Osteoblast (primary cell): ENCODE results near the gene VMP1. TPM values are rescaled to one million over a fixed set of nuclear protein-coding genes. Genes with fewer than 3 reads are reported as not detected.
A peak's percentile ranks its signal among the peaks of the same experiment; 100 is the strongest.

Experiments used
- DNase-seq: peaks from one replicate; pipeline ENCODE4 v3.0.0; 2011; ENCODE audit warnings: low spot score, mixed read lengths; ENCODE audit not compliant: insufficient read length; ENCODE audit errors: missing footprints
- H2AFZ ChIP-seq: 2 replicates; pipeline ENCODE4 v1.6.0; 2011; ENCODE audit warnings: mild to moderate bottlenecking, low read length
- H3K27ac ChIP-seq: 2 replicates; pipeline ENCODE4 v1.5.1; 2011; ENCODE audit warnings: mild to moderate bottlenecking, low read depth, low read length, moderate library complexity
- H3K27me3 ChIP-seq: 2 replicates; pipeline ENCODE4 v1.6.0; 2012; ENCODE audit warnings: mild to moderate bottlenecking, control low read depth, inconsistent platforms, low read length, moderate library complexity; ENCODE audit not compliant: insufficient read depth
- H3K36me3 ChIP-seq: 2 replicates; pipeline ENCODE4 v1.5.1; 2011; ENCODE audit warnings: mild to moderate bottlenecking, low read length, control low read depth, moderate library complexity; ENCODE audit not compliant: insufficient read depth
- H3K4me1 ChIP-seq: 2 replicates; pipeline ENCODE4 v1.5.1; 2011; ENCODE audit warnings: mild to moderate bottlenecking, low read length, control low read depth, moderate library complexity; ENCODE audit not compliant: insufficient read depth
- H3K4me2 ChIP-seq: 2 replicates; pipeline ENCODE4 v1.6.0; 2011; ENCODE audit warnings: mild to moderate bottlenecking, low read length; ENCODE audit not compliant: insufficient read depth
- H3K4me3 ChIP-seq: fragments of 200-600 bp; sonication (generic); 3 replicates; pipeline ENCODE4 v1.5.1; 2012; ENCODE audit warnings: mild to moderate bottlenecking, low read length, inconsistent platforms; ENCODE audit not compliant: insufficient read depth
- H3K79me2 ChIP-seq: 2 replicates; pipeline ENCODE4 v1.6.0; 2012; ENCODE audit warnings: mild to moderate bottlenecking, low read length, control low read depth, inconsistent platforms; ENCODE audit not compliant: insufficient read depth
- H3K9me3 ChIP-seq: 2 replicates; pipeline ENCODE4 v1.5.1; 2011; ENCODE audit warnings: low read depth, low read length, control low read depth
- H4K20me1 ChIP-seq: 2 replicates; pipeline ENCODE4 v1.6.0; 2012; ENCODE audit warnings: mild to moderate bottlenecking, low read length, control low read depth; ENCODE audit not compliant: insufficient read depth
- total RNA-seq: library from RNA; depleted of rRNA; stranded (reverse); fragments of >200 nt; gene quantifications from 2 replicates; pipeline ENCODE4 v1.2.3, GENCODE V29; 2012
- TF ChIP-seq, protein P1 (sequence below): IDR thresholded peaks from 2 replicates; pipeline ENCODE4 v1.5.1; 2011; ENCODE audit warnings: mild to moderate bottlenecking, low read depth, low read length, moderate library complexity; ENCODE audit errors: extremely low read depth

The VMP1 gene
- total RNA-seq: 415 and 445 TPM in 2 replicates

GRCh38 chr17:59707149-59707970, at the start of gene VMP1, which contains the start of gene PTRH2:
Gene VMP1, plus strand, starts transcription at chr17:59707654. Its CDS starts 23,793 bp downstream, at chr17:59731447.
Gene PTRH2, minus strand, starts transcription at chr17:59707430. Its CDS starts 9,452 bp downstream, at chr17:59697978.
- H3K4me3 ChIP-seq: peak within 1 kb of the TSS; percentile 84
- H3K27ac ChIP-seq: peak within 1 kb of the TSS; percentile 95
- peaks cover 5% of the 10 kb centered on the region for H3K36me3 ChIP-seq
- no peaks in the 10 kb centered on the region for H3K9me3 ChIP-seq
- no peaks in the 10 kb centered on the region for H3K27me3 ChIP-seq
- H3K4me1 ChIP-seq: peaks cover 21% of the 10 kb centered on the region
- TF ChIP-seq, protein P1, sequence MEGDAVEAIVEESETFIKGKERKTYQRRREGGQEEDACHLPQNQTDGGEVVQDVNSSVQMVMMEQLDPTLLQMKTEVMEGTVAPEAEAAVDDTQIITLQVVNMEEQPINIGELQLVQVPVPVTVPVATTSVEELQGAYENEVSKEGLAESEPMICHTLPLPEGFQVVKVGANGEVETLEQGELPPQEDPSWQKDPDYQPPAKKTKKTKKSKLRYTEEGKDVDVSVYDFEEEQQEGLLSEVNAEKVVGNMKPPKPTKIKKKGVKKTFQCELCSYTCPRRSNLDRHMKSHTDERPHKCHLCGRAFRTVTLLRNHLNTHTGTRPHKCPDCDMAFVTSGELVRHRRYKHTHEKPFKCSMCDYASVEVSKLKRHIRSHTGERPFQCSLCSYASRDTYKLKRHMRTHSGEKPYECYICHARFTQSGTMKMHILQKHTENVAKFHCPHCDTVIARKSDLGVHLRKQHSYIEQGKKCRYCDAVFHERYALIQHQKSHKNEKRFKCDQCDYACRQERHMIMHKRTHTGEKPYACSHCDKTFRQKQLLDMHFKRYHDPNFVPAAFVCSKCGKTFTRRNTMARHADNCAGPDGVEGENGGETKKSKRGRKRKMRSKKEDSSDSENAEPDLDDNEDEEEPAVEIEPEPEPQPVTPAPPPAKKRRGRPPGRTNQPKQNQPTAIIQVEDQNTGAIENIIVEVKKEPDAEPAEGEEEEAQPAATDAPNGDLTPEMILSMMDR: no peak
- peaks cover 38% of the 10 kb centered on the region for H4K20me1 ChIP-seq
- H3K4me2 ChIP-seq: peak within 1 kb of the TSS; percentile 91
- peak; percentile 94 for DNase-seq
- peaks cover 95% of the 10 kb centered on the region for H3K79me2 ChIP-seq
- peak within 1 kb of the TSS; percentile 58 for H2AFZ ChIP-seq

GRCh38 chr17:59666235-59666634, 41.2 kb upstream of the VMP1 start:
- Histone ChIP-seq H3K4me3 (no peak overlapping the region), H4K20me1 (peaks cover 46% of the 10 kb centered on the region), H3K36me3 (peaks cover 79% of the 10 kb centered on the region), H3K4me1 (peaks cover 47% of the 10 kb centered on the region), H2AFZ (no peak overlapping the region), H3K27ac (no peak overlapping the region), H3K27me3 (no peaks in the 10 kb centered on the region), H3K4me2 (no peak overlapping the region), H3K9me3 (no peaks in the 10 kb centered on the region), H3K79me2 (peaks cover 64% of the 10 kb centered on the region)
- no peak for DNase-seq
- TF ChIP-seq, protein P1: no peak

DNA sequence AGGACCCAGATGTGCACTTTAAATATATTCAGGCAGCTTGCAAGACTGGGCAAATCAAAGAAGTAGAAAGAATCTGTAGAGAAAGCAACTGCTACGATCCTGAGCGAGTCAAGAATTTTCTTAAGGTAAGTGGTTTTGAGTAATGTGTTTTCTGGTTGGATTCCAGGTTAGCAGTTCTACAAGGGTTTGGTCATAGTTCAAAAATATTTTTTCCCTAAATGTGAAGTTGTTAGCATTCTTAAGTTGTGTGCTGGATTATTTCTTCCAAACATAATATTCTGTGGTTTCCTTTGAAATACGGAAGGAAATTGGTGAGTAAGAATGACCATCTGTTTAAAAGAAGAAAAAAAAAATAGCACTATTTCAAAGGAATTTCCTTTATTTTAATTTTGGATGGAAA, 38.6 kb upstream of the VMP1 start:
- H2AFZ ChIP-seq: no peak overlapping the region
- peak overlapping the region; percentile 53 for H3K4me2 ChIP-seq
- H4K20me1 ChIP-seq: peaks cover 43% of the 10 kb centered on the region
- no peak overlapping the region for H3K4me3 ChIP-seq
- H3K27ac ChIP-seq: peak overlapping the region; percentile 52
- H3K4me1 ChIP-seq: peaks cover 53% of the 10 kb centered on the region
- peak; percentile 48 for DNase-seq
- no peaks in the 10 kb centered on the region for H3K27me3 ChIP-seq
- peaks cover 66% of the 10 kb centered on the region for H3K79me2 ChIP-seq
- peaks cover 69% of the 10 kb centered on the region for H3K36me3 ChIP-seq
- H3K9me3 ChIP-seq: no peaks in the 10 kb centered on the region
- TF ChIP-seq, protein P1: no peak

- Histone ChIP-seq H3K4me2 (peak overlapping the region; percentile 21), H4K20me1 (peaks cover 43% of the 10 kb centered on the region), H3K9me3 (no peaks in the 10 kb centered on the region), H2AFZ (no peak overlapping the region), H3K4me1 (peaks cover 53% of the 10 kb centered on the region), H3K27ac (peak overlapping the region; percentile 52), H3K79me2 (peaks cover 68% of the 10 kb centered on the region), H3K36me3 (peaks cover 70% of the 10 kb centered on the region), H3K4me3 (no peak overlapping the region), H3K27me3 (no peaks in the 10 kb centered on the region)
- DNase-seq: no peak
- TF ChIP-seq, protein P1: no peak
Measured at GRCh38 chr17:59669411-59669810, 38.0 kb upstream of the VMP1 start.
